Right atrium auricular region (tissue), 2 donors: ENCODE results near the gene CHD1L. TPM values are rescaled to one million over a fixed set of nuclear protein-coding genes. Genes with fewer than 3 reads are reported as not detected.
"Not testable (repeated sequence)": the region's sequence is repeated elsewhere in the genome, so short reads cannot be mapped to it uniquely, and the experiment has no call there.

Experiments used
- DNase-seq: peaks from one replicate; pipeline ENCODE4 v3.0.0-alpha.2; 2019; ENCODE audit warnings: low spot score
- H3K27ac ChIP-seq, 2 donors: fragments of 200-600 bp; sonication (generic); 1 replicate in 1 of 2; 2 replicates in 1 of 2; pipeline ENCODE4 v1.5.1; 2016 to 2019
- H3K27me3 ChIP-seq, 2 donors: fragments of 200-600 bp; sonication (generic); one replicate each; pipeline versions ENCODE4 v1.5.1 to v1.6.0; 2017 to 2019
- H3K36me3 ChIP-seq: fragments of 200-600 bp; sonication (generic); one replicate; pipeline ENCODE4 v1.5.1; 2016
- H3K4me1 ChIP-seq, 2 donors: fragments of 200-600 bp; sonication (generic); one replicate each; pipeline versions ENCODE4 v1.5.1 to v1.6.0; 2017 to 2019
- H3K4me3 ChIP-seq, 2 donors: fragments of 200-600 bp; sonication (generic); 1 replicate in 1 of 2; 2 replicates in 1 of 2; pipeline ENCODE4 v1.5.1; 2017 to 2019; ENCODE audit warnings: mild to moderate bottlenecking in 1 of 2, moderate library complexity in 1 of 2
- H3K9me3 ChIP-seq, 2 donors: fragments of 200-600 bp; sonication (generic); one replicate each; pipeline ENCODE4 v1.5.1; 2019
- total RNA-seq, 2 donors: library from RNA; depleted of rRNA; stranded (reverse); fragments of >200 nt; gene quantifications; one replicate each; pipeline ENCODE4 v1.1.0, GENCODE V29; 2016
- TF ChIP-seq, protein P1 (sequence below), 2 donors: fragments of 200-600 bp; sonication (generic); IDR thresholded peaks; one replicate each; pipeline ENCODE4 v1.5.1; 2019; ENCODE audit warnings: antibody characterized with exemption in 2 of 2

Gene CHD1L
- total RNA-seq, 2 donors from 2014 or later = 5.5 to 7.1 TPM

DNA sequence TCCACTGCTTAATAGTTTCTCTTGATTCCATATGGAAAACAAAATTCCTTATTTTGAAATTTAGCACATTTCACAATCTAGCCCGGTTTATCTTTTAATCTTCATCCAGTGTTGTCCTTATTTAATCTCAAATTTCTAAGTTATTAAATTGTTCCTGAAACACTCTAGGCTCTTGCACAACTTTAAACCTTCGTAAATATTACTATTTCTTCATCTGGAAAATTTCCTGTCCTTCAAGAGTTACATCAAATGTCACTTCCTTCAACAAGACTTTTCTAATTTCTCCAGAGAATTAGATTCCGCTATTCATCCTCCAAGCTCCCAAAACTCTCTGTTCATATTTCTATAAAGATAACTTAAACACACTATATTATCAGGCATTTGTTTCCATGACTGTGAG, 23.9 kb upstream of the CHD1L start:
- TF ChIP-seq, protein P1, sequence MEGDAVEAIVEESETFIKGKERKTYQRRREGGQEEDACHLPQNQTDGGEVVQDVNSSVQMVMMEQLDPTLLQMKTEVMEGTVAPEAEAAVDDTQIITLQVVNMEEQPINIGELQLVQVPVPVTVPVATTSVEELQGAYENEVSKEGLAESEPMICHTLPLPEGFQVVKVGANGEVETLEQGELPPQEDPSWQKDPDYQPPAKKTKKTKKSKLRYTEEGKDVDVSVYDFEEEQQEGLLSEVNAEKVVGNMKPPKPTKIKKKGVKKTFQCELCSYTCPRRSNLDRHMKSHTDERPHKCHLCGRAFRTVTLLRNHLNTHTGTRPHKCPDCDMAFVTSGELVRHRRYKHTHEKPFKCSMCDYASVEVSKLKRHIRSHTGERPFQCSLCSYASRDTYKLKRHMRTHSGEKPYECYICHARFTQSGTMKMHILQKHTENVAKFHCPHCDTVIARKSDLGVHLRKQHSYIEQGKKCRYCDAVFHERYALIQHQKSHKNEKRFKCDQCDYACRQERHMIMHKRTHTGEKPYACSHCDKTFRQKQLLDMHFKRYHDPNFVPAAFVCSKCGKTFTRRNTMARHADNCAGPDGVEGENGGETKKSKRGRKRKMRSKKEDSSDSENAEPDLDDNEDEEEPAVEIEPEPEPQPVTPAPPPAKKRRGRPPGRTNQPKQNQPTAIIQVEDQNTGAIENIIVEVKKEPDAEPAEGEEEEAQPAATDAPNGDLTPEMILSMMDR (IDR thresholded peaks at IDR 0.05) = no peak
- Histone ChIP-seq H3K27me3 (no peaks in the 10 kb centered on the region), H3K4me3 (no peak overlapping the region), H3K9me3 (no peaks in the 10 kb centered on the region), H3K4me1 (peaks cover 0 to 6% of the 10 kb centered on the region in 2 donors), H3K36me3 (no peaks in the 10 kb centered on the region), H3K27ac (no peak overlapping the region)
- DNase-seq = no peak

DNA sequence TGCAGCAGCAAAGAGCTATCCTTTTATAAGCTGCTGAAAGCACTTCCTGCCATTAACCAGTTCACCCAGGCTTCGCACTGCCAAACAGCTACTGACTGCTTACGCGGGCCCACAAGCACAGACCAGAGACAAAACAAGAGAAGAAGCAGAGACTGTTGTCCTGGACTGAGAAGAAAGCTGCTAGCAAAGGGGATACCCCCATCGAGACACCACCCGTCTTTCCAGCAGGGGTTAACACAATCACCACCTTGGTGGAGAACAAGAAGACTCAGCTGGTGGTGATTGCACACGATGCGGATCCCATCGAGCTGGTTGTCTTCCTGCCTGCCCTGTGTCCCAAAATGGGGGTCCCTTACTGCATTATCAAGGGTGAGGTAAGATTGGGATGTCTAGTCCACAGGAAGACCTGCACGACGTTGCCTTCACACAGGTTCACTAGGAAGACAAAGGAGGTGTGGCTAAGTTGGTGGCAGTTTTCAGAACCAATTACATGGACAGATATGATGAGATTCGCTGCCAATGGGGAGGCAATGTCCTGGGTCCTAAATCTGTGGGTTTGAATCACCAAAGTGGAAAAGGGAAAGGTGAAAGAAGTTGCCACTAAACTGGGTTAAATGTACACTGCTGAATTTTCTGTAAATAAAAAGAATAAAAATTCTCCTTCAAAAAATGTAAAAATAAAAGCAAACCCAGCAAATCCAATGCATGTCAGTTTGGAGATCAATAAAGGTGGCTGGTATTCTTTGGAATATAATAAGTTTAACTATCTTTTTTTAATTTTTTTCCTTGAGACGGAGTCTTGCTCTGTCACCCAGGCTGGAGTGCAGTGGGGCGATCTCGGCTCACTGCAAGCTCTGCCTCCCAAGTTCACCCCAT, 18.5 kb upstream of the CHD1L start:
- no peak overlapping the region for H3K27ac ChIP-seq
- no peaks in the 10 kb centered on the region for H3K9me3 ChIP-seq
- DNase-seq = no peak
- H3K36me3 ChIP-seq = no peaks in the 10 kb centered on the region
- no peaks in the 10 kb centered on the region for H3K27me3 ChIP-seq
- no peak overlapping the region for H3K4me3 ChIP-seq
- H3K4me1 ChIP-seq = peaks cover 0 to 7% of the 10 kb centered on the region in 2 donors
- TF ChIP-seq, protein P1 (IDR thresholded peaks at IDR 0.05) = no peak

DNA sequence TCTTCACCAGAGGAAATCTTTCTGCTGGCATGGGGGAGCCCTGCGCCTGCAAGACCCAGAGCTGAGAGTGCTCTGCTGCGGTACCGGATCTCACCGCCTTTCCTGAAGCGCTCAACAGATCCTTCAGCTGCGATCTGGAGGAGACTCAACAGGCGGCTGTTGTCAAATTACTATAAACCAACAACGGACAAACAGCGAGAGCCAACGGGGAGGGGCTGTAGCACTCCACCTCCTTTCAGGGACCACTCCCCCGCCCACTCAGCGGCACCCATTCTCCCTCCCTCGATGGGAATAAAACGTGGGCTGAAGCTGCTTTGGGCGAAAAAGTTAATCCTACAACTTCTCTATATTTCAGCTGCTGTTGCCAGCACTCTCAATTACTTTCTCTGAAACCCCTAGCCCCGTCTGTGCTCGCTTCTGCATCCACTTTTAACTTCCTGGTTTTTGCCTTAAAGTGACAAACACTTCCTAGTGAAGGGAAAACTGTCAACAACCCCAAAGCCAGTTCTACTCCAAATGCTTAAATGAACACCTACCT, 17.2 kb upstream of the CHD1L start, which contains the start of gene FMO5:
FMO5 (minus strand) TSS at position 147 of the 538 bp plus-strand sequence. CDS start 310 bp downstream, outside the sequence.
- DNase-seq = peak; percentile 79
- Histone ChIP-seq H3K36me3 (no peaks in the 10 kb centered on the region), H3K4me1 (peaks cover 0 to 7% of the 10 kb centered on the region in 2 donors), H3K27me3 (no peaks in the 10 kb centered on the region), H3K27ac (peak within 1 kb of the TSS; percentile 59 to 71), H3K4me3 (peak within 1 kb of the TSS; percentile 56 to 68), H3K9me3 (no peaks in the 10 kb centered on the region)
- TF ChIP-seq, protein P1 (IDR thresholded peaks at IDR 0.05) = peak in 1 of 2 donors; percentile 19

DNA sequence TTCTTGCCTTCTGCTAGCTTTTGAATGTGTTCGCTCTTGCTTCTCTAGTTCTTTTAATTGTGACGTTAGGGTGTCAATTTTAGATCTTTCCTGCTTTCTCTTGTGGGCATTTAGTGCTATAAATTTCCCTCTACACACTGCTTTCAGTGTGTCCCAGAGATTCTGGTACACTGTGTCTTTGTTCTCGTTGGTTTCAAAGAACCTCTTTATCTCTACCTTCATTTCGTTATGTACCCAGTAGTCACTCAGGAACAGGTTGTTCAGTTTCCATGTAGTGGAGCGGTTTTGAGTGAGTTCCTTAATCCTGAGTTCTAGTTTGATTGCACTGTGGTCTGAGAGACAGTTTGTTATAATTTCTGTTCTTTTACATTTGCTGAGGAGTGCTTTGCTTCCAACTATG, 11.5 kb upstream of the CHD1L start:
- DNase-seq, H3K9me3 ChIP-seq, H3K27ac ChIP-seq, H3K4me1 ChIP-seq, H3K27me3 ChIP-seq, H3K36me3 ChIP-seq, H3K4me3 ChIP-seq: not testable (repeated sequence)

DNA sequence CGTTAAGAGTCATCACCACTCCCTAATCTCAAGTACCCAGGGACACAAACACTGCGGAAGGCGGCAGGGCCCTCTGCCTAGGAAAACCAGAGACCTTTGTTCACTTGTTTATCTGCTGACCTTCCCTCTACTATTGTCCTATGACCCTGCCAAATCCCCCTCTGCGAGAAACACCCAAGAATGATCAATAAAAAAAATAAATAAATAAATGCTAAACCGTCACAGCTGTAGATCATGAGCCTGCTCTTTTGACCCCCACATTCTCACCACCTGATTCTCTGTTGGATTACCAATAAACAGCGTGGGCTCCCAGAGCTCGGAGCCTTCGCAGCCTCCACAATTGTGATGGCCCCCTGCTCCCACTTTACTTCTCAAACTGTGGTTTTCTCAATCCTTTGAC, 8.6 kb upstream of the CHD1L start:
- H3K36me3 ChIP-seq, H3K9me3 ChIP-seq, H3K27me3 ChIP-seq, H3K4me1 ChIP-seq, DNase-seq, H3K27ac ChIP-seq, H3K4me3 ChIP-seq: not testable (repeated sequence)

DNA sequence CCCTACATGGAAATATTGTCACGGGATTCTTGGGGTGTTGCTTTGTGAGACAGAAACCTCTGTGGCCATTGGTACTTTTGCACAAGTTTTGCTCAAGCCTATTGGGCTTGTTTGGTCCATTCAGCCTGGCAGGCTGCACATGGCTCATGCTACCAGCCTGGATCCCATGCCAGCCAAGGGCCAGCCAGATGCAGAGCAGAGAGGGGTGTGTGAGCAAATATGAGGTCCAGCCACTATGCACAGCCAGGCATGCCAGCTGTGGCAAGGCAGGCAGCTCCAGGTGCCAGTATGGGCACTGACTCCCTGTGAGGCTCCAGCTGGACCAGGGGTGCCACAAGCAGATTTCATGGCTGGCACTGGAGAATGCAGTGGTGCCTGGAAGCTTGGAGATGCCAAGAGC, 6.7 kb upstream of the CHD1L start:
- Histone ChIP-seq H3K4me3 (no peak overlapping the region), H3K27me3 (no peaks in the 10 kb centered on the region), H3K4me1 (no peaks in the 10 kb centered on the region), H3K27ac (no peak overlapping the region), H3K36me3 (no peaks in the 10 kb centered on the region), H3K9me3 (no peaks in the 10 kb centered on the region)
- TF ChIP-seq, protein P1 (IDR thresholded peaks at IDR 0.05) = no peak
- DNase-seq = no peak
